ENCODE data around the gene IGF2BP1.

GRCh38 chr17:49038544-49038943 lies 41.4 kb downstream of the IGF2BP1 start:
- TF ChIP-seq CTCF (IDR thresholded peaks at IDR 0.05; ENCODE audit: low read depth, low read length) (no peak), EZH2phosphoT487 (IDR thresholded peaks at IDR 0.05; ENCODE audit: low read depth) (no peak)
